SU-DHL-6 (cell line): ENCODE data around the gene ACADSB.

Experiments
- H2AFZ ChIP-seq: fragments of 200-600 bp; sonication (generic); 2 replicates; pipeline ENCODE4 v1.6.1; 2014; ENCODE audit warnings: low read depth, mild to moderate bottlenecking, moderate library complexity, mixed read lengths, antibody characterized with exemption, low read length; ENCODE audit not compliant: severe bottlenecking
- H3F3A ChIP-seq: fragments of 200-600 bp; shearing (Covaris generic); 2 replicates; pipeline ENCODE4 v1.6.0; 2016; ENCODE audit warnings: antibody characterized with exemption, mild to moderate bottlenecking; ENCODE audit not compliant: insufficient read depth
- H3K27ac ChIP-seq: fragments of 200-600 bp; sonication (generic); 2 replicates; pipeline ENCODE4 v1.5.1; 2016; ENCODE audit warnings: low read depth, mild to moderate bottlenecking, low read length, moderate library complexity, mixed read lengths
- H3K27me3 ChIP-seq: fragments of 200-600 bp; sonication (generic), shearing (Covaris generic); 2 replicates; pipeline ENCODE4 v1.6.0; 2014; ENCODE audit warnings: mild to moderate bottlenecking, low read length
- H3K36me3 ChIP-seq: fragments of 200-600 bp; sonication (generic); 2 replicates; pipeline ENCODE4 v1.6.1; 2014; ENCODE audit warnings: mild to moderate bottlenecking, low read length, mixed read lengths
- H3K4me2 ChIP-seq: fragments of 300-600, 200-600 bp; shearing (Covaris generic), sonication (generic); 2 replicates; pipeline ENCODE4 v1.6.0; 2014; ENCODE audit warnings: low read length, low read depth, mild to moderate bottlenecking; ENCODE audit not compliant: poor library complexity, severe bottlenecking
- H3K4me3 ChIP-seq: fragments of 200-600 bp; sonication (generic); 2 replicates; pipeline ENCODE4 v1.5.1; 2014; ENCODE audit warnings: antibody characterized with exemption, low read length, mild to moderate bottlenecking, mixed read lengths; ENCODE audit not compliant: insufficient read depth, poor library complexity, severe bottlenecking
- H3K79me2 ChIP-seq: fragments of 200-600 bp; sonication (generic); 2 replicates; pipeline ENCODE4 v1.6.1; 2014; ENCODE audit warnings: mild to moderate bottlenecking, low read length, moderate library complexity; ENCODE audit not compliant: insufficient read depth
- H3K9ac ChIP-seq: fragments of 200-600 bp; sonication (generic); 2 replicates; pipeline ENCODE4 v1.7.0; 2014; ENCODE audit warnings: mild to moderate bottlenecking, low read length
- H3K9me2 ChIP-seq: fragments of 200-600 bp; sonication (generic); replicated peaks from 2 replicates; pipeline ENCODE4 v1.6.1; 2014; ENCODE audit warnings: low read length; ENCODE audit not compliant: insufficient read depth
- H3K9me3 ChIP-seq: fragments of 200-600 bp; sonication (generic); 2 replicates; pipeline ENCODE4 v1.6.1; 2014; ENCODE audit warnings: low read length, mixed read lengths; ENCODE audit not compliant: insufficient read depth
- H4K20me1 ChIP-seq: fragments of 200-600 bp; sonication (generic); 2 replicates; pipeline ENCODE4 v1.6.1; 2014; ENCODE audit warnings: low read depth, mild to moderate bottlenecking, antibody characterized with exemption, low read length, moderate library complexity, mixed read lengths
- EZH2phosphoT487 ChIP-seq: fragments of 200-600 bp; sonication (generic), shearing (Covaris generic); conservative IDR thresholded peaks from 2 replicates; pipeline ENCODE4 v1.6.1; 2018; ENCODE audit warnings: mild to moderate bottlenecking, antibody characterized with exemption, low read length, moderate library complexity, mixed read lengths
- TF ChIP-seq, protein P1 (sequence below): fragments of 200-600 bp; sonication (generic); IDR thresholded peaks from one replicate; pipeline ENCODE4 v1.5.1; 2017; ENCODE audit warnings: antibody characterized with exemption, mild to moderate bottlenecking, low read length, moderate library complexity; ENCODE audit not compliant: insufficient read depth, poor library complexity, severe bottlenecking

ACADSB gene

DNA sequence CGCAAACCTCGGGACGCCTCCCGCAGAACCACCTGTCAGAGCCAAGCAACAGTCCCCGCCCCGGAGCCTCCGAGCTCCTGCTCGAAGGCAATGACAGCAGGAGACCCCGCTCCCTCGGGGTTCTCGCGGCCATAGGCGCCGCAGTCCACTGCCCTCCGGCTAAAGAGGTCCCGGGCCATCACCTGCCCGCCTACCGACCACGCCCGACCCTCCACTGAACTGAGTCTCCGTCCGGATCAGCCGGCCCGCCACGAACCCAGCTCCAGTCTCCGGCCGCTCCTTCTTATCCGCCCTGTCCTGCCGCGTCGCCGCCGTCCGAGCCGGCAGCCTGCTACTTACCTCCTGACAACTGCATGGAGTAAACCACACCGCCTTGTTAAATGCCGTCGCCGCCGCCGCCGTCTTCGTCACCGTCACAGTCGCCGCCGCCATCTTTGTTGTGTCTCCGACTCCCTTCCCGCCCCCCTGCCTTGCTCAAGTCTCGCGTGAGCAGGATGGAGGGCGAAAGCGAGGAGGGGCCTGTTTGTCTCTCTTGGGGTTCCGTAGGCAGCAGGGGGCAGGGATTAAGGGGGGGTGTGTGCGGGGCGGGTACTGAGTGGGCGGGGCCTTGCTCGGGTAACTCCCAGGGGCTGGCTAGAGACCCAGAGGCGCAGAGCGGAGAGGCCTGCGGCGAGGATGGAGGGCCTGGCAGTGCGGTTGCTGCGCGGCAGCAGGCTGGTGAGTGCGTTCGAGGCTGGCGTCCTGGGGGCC is at the start of gene ACADSB, which contains the start of gene IKZF5:
TSS of gene ACADSB (plus strand) at position 652 of the 750 bp plus-strand sequence. CDS start at position 676, 24 bp downstream.
TSS of gene IKZF5 (minus strand) at position 441 of the 750 bp plus-strand sequence. CDS start 10,170 bp downstream, outside the sequence.
- Histone ChIP-seq H3K4me2 (peak within 1 kb of the TSS; percentile 84), H4K20me1 (no peaks in the 10 kb centered on the region), H3K9ac (peak within 1 kb of the TSS; percentile 86), H3K79me2 (peaks cover 50% of the 10 kb centered on the region), H3K9me2 (no peaks in the 10 kb centered on the region), H3K27me3 (no peaks in the 10 kb centered on the region), H2AFZ (peak within 1 kb of the TSS; percentile 89), H3K4me3 (peak within 1 kb of the TSS; percentile 98), H3F3A (no peaks in the 10 kb centered on the region), H3K27ac (peak within 1 kb of the TSS; percentile 52), H3K36me3 (0 out of 2 replicates have a peak, but pooled peaks cover 8% of the 10 kb centered on the region), H3K9me3 (no peaks in the 10 kb centered on the region)
- TF ChIP-seq EZH2phosphoT487: no peak
- TF ChIP-seq, protein P1, sequence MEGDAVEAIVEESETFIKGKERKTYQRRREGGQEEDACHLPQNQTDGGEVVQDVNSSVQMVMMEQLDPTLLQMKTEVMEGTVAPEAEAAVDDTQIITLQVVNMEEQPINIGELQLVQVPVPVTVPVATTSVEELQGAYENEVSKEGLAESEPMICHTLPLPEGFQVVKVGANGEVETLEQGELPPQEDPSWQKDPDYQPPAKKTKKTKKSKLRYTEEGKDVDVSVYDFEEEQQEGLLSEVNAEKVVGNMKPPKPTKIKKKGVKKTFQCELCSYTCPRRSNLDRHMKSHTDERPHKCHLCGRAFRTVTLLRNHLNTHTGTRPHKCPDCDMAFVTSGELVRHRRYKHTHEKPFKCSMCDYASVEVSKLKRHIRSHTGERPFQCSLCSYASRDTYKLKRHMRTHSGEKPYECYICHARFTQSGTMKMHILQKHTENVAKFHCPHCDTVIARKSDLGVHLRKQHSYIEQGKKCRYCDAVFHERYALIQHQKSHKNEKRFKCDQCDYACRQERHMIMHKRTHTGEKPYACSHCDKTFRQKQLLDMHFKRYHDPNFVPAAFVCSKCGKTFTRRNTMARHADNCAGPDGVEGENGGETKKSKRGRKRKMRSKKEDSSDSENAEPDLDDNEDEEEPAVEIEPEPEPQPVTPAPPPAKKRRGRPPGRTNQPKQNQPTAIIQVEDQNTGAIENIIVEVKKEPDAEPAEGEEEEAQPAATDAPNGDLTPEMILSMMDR: no peak

DNA sequence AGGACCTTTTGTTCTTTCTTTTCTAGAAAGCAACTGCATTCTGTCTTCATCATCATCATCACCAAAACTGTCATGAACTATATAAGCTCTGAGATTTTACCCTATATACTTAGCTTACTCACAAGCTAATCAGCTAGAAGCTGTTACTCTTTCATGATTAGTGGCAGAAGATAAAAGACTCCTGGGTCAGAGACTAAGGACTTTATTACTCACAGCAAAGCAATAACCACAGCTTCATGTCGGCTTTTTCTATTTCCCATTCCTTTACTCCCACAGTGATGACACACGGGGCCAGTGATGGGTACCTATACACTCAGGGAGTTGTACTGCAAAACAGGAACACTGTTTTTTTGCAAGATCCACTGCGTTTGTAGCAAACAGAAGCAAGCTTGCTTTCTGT is 46.4 kb upstream of the ACADSB start:
- no peak overlapping the region for H3K4me3 ChIP-seq
- TF ChIP-seq, protein P1: no peak
- TF ChIP-seq EZH2phosphoT487: no peak
- H3K4me2 ChIP-seq: no peak overlapping the region
- no peaks in the 10 kb centered on the region for H3K79me2 ChIP-seq
- H4K20me1 ChIP-seq: no peaks in the 10 kb centered on the region
- no peak overlapping the region for H2AFZ ChIP-seq
- H3K9me3 ChIP-seq: no peaks in the 10 kb centered on the region
- H3K36me3 ChIP-seq: no peaks in the 10 kb centered on the region
- no peaks in the 10 kb centered on the region for H3K27me3 ChIP-seq
- no peaks in the 10 kb centered on the region for H3K9me2 ChIP-seq
- H3F3A ChIP-seq: no peaks in the 10 kb centered on the region
- no peak overlapping the region for H3K9ac ChIP-seq
- no peak overlapping the region for H3K27ac ChIP-seq

DNA sequence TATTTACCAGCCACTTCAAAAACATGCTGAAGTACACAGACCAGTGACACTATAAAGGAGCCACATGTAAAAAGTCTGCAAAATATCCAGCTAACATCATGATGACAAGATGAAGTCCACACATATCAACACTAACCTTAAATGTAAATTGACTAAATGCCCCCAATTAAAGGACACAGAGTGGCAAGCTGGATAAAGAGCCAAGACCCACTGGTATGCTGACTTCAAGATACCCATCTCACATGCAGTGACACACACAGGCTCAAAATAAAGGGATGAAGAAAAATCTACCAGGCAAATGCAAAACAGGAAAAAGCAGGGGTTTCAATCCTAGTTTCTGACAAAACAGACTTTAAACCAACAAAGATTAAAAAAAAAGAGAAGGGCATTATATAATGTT is 41.9 kb upstream of the ACADSB start:
- Histone ChIP-seq H4K20me1 (no peaks in the 10 kb centered on the region), H3K4me3 (no peak overlapping the region), H2AFZ (no peak overlapping the region), H3K9ac (no peak overlapping the region), H3F3A (no peaks in the 10 kb centered on the region), H3K9me3 (peaks cover 4% of the 10 kb centered on the region; the same call in 1 of the 2 replicates), H3K27ac (no peak overlapping the region), H3K27me3 (no peaks in the 10 kb centered on the region), H3K9me2 (no peaks in the 10 kb centered on the region), H3K4me2 (no peak overlapping the region), H3K79me2 (no peaks in the 10 kb centered on the region), H3K36me3 (no peaks in the 10 kb centered on the region)
- TF ChIP-seq EZH2phosphoT487: no peak
- TF ChIP-seq, protein P1: no peak
